Ectodermal cell (in vitro differentiated cells): ENCODE results near the gene CDH4.

ENCODE experiments used
- H3K27ac ChIP-seq: 2 replicates; pipeline ENCODE4 v1.7.0; 2013; ENCODE audit warnings: mild to moderate bottlenecking, low read depth, low read length; ENCODE audit not compliant: insufficient read depth, poor library complexity, severe bottlenecking
- H3K27me3 ChIP-seq: 2 replicates; pipeline ENCODE4 v1.7.0; 2013; ENCODE audit warnings: mild to moderate bottlenecking, low read length; ENCODE audit not compliant: insufficient read depth, control insufficient read depth, poor library complexity, severe bottlenecking
- H3K36me3 ChIP-seq: one replicate; pipeline ENCODE4 v1.7.0; 2013; ENCODE audit warnings: low read length; ENCODE audit not compliant: control insufficient read depth, insufficient read depth
- H3K4me1 ChIP-seq: one replicate; pipeline ENCODE4 v1.7.0; 2013; ENCODE audit warnings: low read length; ENCODE audit not compliant: control insufficient read depth, insufficient read depth
- H3K4me3 ChIP-seq: 2 replicates; pipeline ENCODE4 v1.7.0; 2013; ENCODE audit warnings: low read depth, low read length, control low read depth; ENCODE audit not compliant: insufficient read depth
- H3K9me3 ChIP-seq: 2 replicates; pipeline ENCODE4 v1.7.0; 2013; ENCODE audit warnings: mild to moderate bottlenecking, low read length, moderate library complexity; ENCODE audit not compliant: control insufficient read depth
- WGBS, 2 experiments: methylation state at CpG; one replicate each; pipeline ENCODE4 v1.1.7; 2013; ENCODE audit warnings: missing lambda C conversion rate in 2 of 2; 5-methylcytosine and 5-hydroxymethylcytosine counted together

CDH4 gene

GRCh38 chr20:61340157-61340556, 88.1 kb downstream of the CDH4 start:
- Histone ChIP-seq H3K9me3 (no peaks in the 10 kb centered on the region), H3K27me3 (no peaks in the 10 kb centered on the region), H3K4me1 (no peaks in the 10 kb centered on the region), H3K36me3 (no peaks in the 10 kb centered on the region), H3K4me3 (no peak overlapping the region), H3K27ac (no peak overlapping the region)
- 92 to 96% methylated on average over 5 of the region's 5 CpGs for WGBS, 2 experiments

GRCh38 chr20:61341605-61342004, 89.5 kb downstream of the CDH4 start:
- no peak overlapping the region for H3K4me3 ChIP-seq
- 86% methylated on average over 5 of the region's 5 CpGs for WGBS, 2 experiments

GRCh38 chr20:61343934-61344333, 91.9 kb downstream of the CDH4 start:
- Histone ChIP-seq H3K9me3 (no peaks in the 10 kb centered on the region), H3K36me3 (no peaks in the 10 kb centered on the region), H3K4me3 (no peak overlapping the region), H3K27me3 (no peaks in the 10 kb centered on the region), H3K4me1 (no peaks in the 10 kb centered on the region), H3K27ac (no peak overlapping the region)
- WGBS, 2 experiments: 95% methylated on average over 9 of the region's 9 CpGs

More at GRCh38 chr20:61341605-61342004, 89.5 kb downstream of the CDH4 start:
- Histone ChIP-seq H3K36me3 (no peaks in the 10 kb centered on the region), H3K27me3 (no peaks in the 10 kb centered on the region), H3K4me1 (no peaks in the 10 kb centered on the region), H3K27ac (no peak overlapping the region), H3K9me3 (no peaks in the 10 kb centered on the region)

GRCh38 chr20:61345656-61346055, 93.6 kb downstream of the CDH4 start:
- H3K9me3 ChIP-seq: no peaks in the 10 kb centered on the region
- H3K4me3 ChIP-seq: no peak overlapping the region
- H3K27ac ChIP-seq: no peak overlapping the region
- 57 to 61% methylated on average over 8 of the region's 8 CpGs for WGBS, 2 experiments
- no peaks in the 10 kb centered on the region for H3K36me3 ChIP-seq
- H3K27me3 ChIP-seq: no peaks in the 10 kb centered on the region
- no peaks in the 10 kb centered on the region for H3K4me1 ChIP-seq

- no peak overlapping the region for H3K4me3 ChIP-seq
- H3K4me1 ChIP-seq: no peaks in the 10 kb centered on the region
- no peaks in the 10 kb centered on the region for H3K36me3 ChIP-seq
- 88% methylated on average over 11 of the region's 11 CpGs for WGBS, 2 experiments
- no peak overlapping the region for H3K27ac ChIP-seq
- H3K27me3 ChIP-seq: no peaks in the 10 kb centered on the region
- no peaks in the 10 kb centered on the region for H3K9me3 ChIP-seq
These were observed 94.9 kb downstream of the CDH4 start for GRCh38 chr20:61346996-61347395.

GRCh38 chr20:61347443-61347842, 95.4 kb downstream of the CDH4 start:
- Histone ChIP-seq H3K9me3 (no peaks in the 10 kb centered on the region), H3K4me1 (peaks cover 3% of the 10 kb centered on the region), H3K27me3 (no peaks in the 10 kb centered on the region), H3K36me3 (no peaks in the 10 kb centered on the region), H3K27ac (no peak overlapping the region), H3K4me3 (no peak overlapping the region)
- WGBS, 2 experiments: 92 to 93% methylated on average over 13 of the region's 13 CpGs

- no peak overlapping the region for H3K27ac ChIP-seq
These were observed 97.5 kb downstream of the CDH4 start for GRCh38 chr20:61349447-61350165.

GRCh38 chr20:61350500-61351250, 98.6 kb downstream of the CDH4 start:
- Histone ChIP-seq H3K4me3 (no peak overlapping the region), H3K27me3 (peaks cover 4% of the 10 kb centered on the region), H3K9me3 (no peaks in the 10 kb centered on the region), H3K4me1 (peaks cover 12% of the 10 kb centered on the region), H3K36me3 (no peaks in the 10 kb centered on the region), H3K27ac (no peak overlapping the region)
- 84% methylated on average over 14 of the region's 14 CpGs for WGBS, 2 experiments

More at GRCh38 chr20:61349447-61350165, 97.5 kb downstream of the CDH4 start:
- no peaks in the 10 kb centered on the region for H3K36me3 ChIP-seq
- no peak overlapping the region for H3K4me3 ChIP-seq
- peaks cover 12% of the 10 kb centered on the region for H3K4me1 ChIP-seq
- 82 to 83% methylated on average over 19 to 20 of the region's 21 CpGs for WGBS, 2 experiments
- no peaks in the 10 kb centered on the region for H3K9me3 ChIP-seq
- peaks cover 4% of the 10 kb centered on the region for H3K27me3 ChIP-seq

- Histone ChIP-seq H3K4me1 (peaks cover 12% of the 10 kb centered on the region), H3K27ac (no peak overlapping the region), H3K4me3 (no peak overlapping the region), H3K36me3 (no peaks in the 10 kb centered on the region), H3K27me3 (peaks cover 4% of the 10 kb centered on the region), H3K9me3 (no peaks in the 10 kb centered on the region)
- WGBS, 2 experiments: 9 to 11% methylated on average over 33 of the region's 33 CpGs
These were observed 100.5 kb downstream of the CDH4 start for GRCh38 chr20:61352346-61353260.
